Lower leg skin (tissue), 4 donors: ENCODE data around the gene CLGN. TPM values are rescaled to one million over a fixed set of nuclear protein-coding genes. Genes with fewer than 3 reads are reported as not detected.

Experiments used
- DNase-seq, 2 donors: peaks; one replicate each; pipeline ENCODE4 v3.0.0-alpha.2; 2019; ENCODE audit warnings: low spot score in 2 of 2
- H3K4me3 ChIP-seq: fragments of 200-600 bp; sonication (generic); 2 replicates; pipeline ENCODE4 v1.5.1; 2017; ENCODE audit warnings: mild to moderate bottlenecking, low read depth; ENCODE audit not compliant: poor library complexity, severe bottlenecking
- CTCF ChIP-seq, 3 donors: fragments of 450-650 bp; IDR thresholded peaks; one replicate each; pipeline ENCODE4 v1.5.1; 2016; ENCODE audit warnings: antibody characterized with exemption in 3 of 3, mild to moderate bottlenecking in 3 of 3, moderate library complexity in 2 of 3
- POLR2A ChIP-seq, 2 donors: fragments of 450-650 bp; IDR thresholded peaks; one replicate each; pipeline ENCODE4 v1.6.1; 2016 to 2017; ENCODE audit warnings: antibody characterized with exemption in 2 of 2, mild to moderate bottlenecking in 1 of 2, moderate library complexity in 1 of 2
- WGBS, 2 donors: methylation state at CpG; one replicate each; pipeline ENCODE4 v1.1.5; 2018; 5-methylcytosine and 5-hydroxymethylcytosine counted together
- intact Hi-C: fragments of 100-400 bp; cut with DNase I; formaldehyde crosslinking; loops from one replicate; pipeline ENCODE4 v1.15.0; 2023; ENCODE audit warnings: low total_unique reads
- total RNA-seq, 4 donors: library from RNA; depleted of rRNA; stranded (reverse); fragments of >200 nt; gene quantifications; one replicate each; pipeline ENCODE4 v1.1.0, GENCODE V29; 2016

The CLGN gene
- total RNA-seq, 4 donors from 2014 or later = 0.08 to 0.94 (median 0.37) TPM

GRCh38 chr4:140395668-140396067, 31.8 kb downstream of the CLGN start:
- 65 to 66% methylated on average over 5 of the region's 5 CpGs for WGBS, 2 donors
- TF ChIP-seq POLR2A (IDR thresholded peaks at IDR 0.05) = no peak
- TF ChIP-seq CTCF (IDR thresholded peaks at IDR 0.05) = no peak
- intact Hi-C loops = no loop called here
- no peak for DNase-seq
- no peak overlapping the region for H3K4me3 ChIP-seq

GRCh38 chr4:140388015-140388414, 39.4 kb downstream of the CLGN start:
- no peak overlapping the region for H3K4me3 ChIP-seq
- intact Hi-C loops = no loop called here
- no peak for DNase-seq
- 76 to 83% methylated on average over 1 of the region's 1 CpG for WGBS, 2 donors
- TF ChIP-seq CTCF (IDR thresholded peaks at IDR 0.05) (no peak), POLR2A (IDR thresholded peaks at IDR 0.05) (no peak)

- intact Hi-C loops = no loop called here
- no peak overlapping the region for H3K4me3 ChIP-seq
- TF ChIP-seq CTCF (IDR thresholded peaks at IDR 0.05) = no peak
- no peak for TF ChIP-seq POLR2A (IDR thresholded peaks at IDR 0.05)
- DNase-seq = no peak
These were observed 44.7 kb downstream of the CLGN start for GRCh38 chr4:140382732-140383131.

GRCh38 chr4:140374130-140374477, 53.3 kb downstream of the CLGN start:
- WGBS, 2 donors = 2 to 3% methylated on average over 8 of the region's 8 CpGs
- TF ChIP-seq CTCF (IDR thresholded peaks at IDR 0.05) = no peak
- no peak for TF ChIP-seq POLR2A (IDR thresholded peaks at IDR 0.05)
- intact Hi-C loops = no loop called here
- H3K4me3 ChIP-seq = peak overlapping the region; percentile 95
- DNase-seq = no peak

DNA sequence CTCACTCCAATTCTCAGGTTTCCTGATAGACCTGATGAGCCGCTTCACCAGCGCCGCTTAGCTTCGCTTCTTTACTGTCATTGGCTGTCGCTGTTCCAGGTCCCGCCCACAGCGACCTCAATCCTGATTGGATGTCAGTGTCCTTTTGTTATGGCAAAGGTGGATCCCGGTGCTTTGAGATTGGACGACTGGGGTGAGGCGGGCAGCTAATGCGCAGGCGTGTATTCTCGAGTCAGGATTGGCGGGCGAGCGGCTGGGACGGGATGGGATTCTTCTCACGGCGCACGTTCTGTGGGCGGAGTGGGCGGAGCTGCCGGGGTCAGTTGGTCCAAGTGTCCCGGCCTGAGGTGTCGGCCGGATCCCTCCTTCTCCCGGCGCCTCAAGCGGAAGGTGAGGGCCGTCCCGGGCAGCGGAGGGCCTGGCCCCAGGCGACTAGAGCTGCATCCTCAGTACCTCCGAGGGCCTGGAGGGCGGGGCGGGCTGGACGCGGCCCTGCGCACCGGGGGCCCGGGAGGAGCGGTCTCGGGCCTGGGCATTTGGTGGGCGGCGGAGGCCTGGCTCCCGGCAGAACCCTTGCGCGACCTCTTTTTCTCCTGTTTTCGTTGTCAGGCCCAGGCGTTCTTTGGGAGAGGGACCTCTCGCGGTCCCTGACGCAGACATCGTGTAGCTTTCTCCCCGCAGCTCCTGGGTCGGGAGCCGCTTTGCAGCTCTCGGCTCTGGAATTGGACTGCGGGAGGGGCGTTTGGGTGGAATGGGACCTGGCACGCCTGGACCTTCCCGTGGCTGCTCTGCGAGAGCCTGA, 53.9 kb downstream of the CLGN start, which contains the start of gene SCOC:
SCOC (plus strand) TSS at position 319 of the 802 bp plus-strand sequence. CDS start 5,525 bp downstream, outside the sequence.
- 0% methylated on average over 49 to 54 of the region's 63 CpGs for WGBS, 2 donors
- TF ChIP-seq POLR2A (IDR thresholded peaks at IDR 0.05) (no peak), CTCF (IDR thresholded peaks at IDR 0.05) (no peak)
- H3K4me3 ChIP-seq = peak within 1 kb of the TSS; percentile 95
- intact Hi-C loops = no loop called here
- DNase-seq = peak; percentile 100
